Measurements from ENCODE around the gene PAN2.
A peak's percentile ranks its signal among the peaks of the same experiment; 100 is the strongest.
"Not testable (repeated sequence)": the region's sequence is repeated elsewhere in the genome, so short reads cannot be mapped to it uniquely, and the experiment has no call there.

PAN2 gene

GRCh38 chr12:56339158-56339422 lies 5.3 kb upstream of the PAN2 start:
- no peak for DNase-seq

GRCh38 chr12:56338308-56339157 lies 4.7 kb upstream of the PAN2 start, which contains the start of gene IL23A:
Gene IL23A (plus strand): TSS chr12:56338884. CDS start chr12:56339045, 161 bp downstream.
- DNase-seq = peak; percentile 72 to 86 (median 81)

- DNase-seq = no peak
Observed at GRCh38 chr12:56337753-56338251, 4.0 kb upstream of the PAN2 start.

GRCh38 chr12:56336361-56337167 lies 2.8 kb upstream of the PAN2 start:
- no peak for DNase-seq

GRCh38 chr12:56335527-56335926 lies 1.7 kb upstream of the PAN2 start:
- DNase-seq = not testable (repeated sequence)

GRCh38 chr12:56334490-56334793 lies 642 bp upstream of the PAN2 start:
- peak in 1 of 6 experiments; percentile 29 for DNase-seq

- DNase-seq = no peak
Observed at GRCh38 chr12:56333197-56333678, 562 bp downstream of the PAN2 start.

- no peak for DNase-seq
Observed at GRCh38 chr12:56332512-56333196, 1.1 kb downstream of the PAN2 start.

- no peak for DNase-seq
Observed at GRCh38 chr12:56330936-56331490, 2.8 kb downstream of the PAN2 start.

GRCh38 chr12:56326533-56326932 lies 7.3 kb downstream of the PAN2 start:
- DNase-seq = no peak

- no peak for DNase-seq
Observed at GRCh38 chr12:56326126-56326525, 7.7 kb downstream of the PAN2 start.

GRCh38 chr12:56324206-56324605 lies 9.6 kb downstream of the PAN2 start:
- no peak for DNase-seq

- DNase-seq = not testable (repeated sequence)
Observed at GRCh38 chr12:56321610-56322009, 12.2 kb downstream of the PAN2 start.

GRCh38 chr12:56321027-56321426 lies 12.8 kb downstream of the PAN2 start:
- no peak for DNase-seq

- no peak for DNase-seq
Observed at GRCh38 chr12:56317675-56318074, 16.1 kb downstream of the PAN2 start.

GRCh38 chr12:56315622-56316473 lies 18.0 kb downstream of the PAN2 start, which contains the start of gene CNPY2:
Gene CNPY2 (minus strand): TSS chr12:56315988. CDS start chr12:56315217, 771 bp downstream.
- peak; percentile 86 to 98 (median 92) for DNase-seq

GRCh38 chr12:56315249-56315621 lies 18.6 kb downstream of the PAN2 start:
- DNase-seq = no peak

- DNase-seq = no peak
Observed at GRCh38 chr12:56311003-56311402, 22.8 kb downstream of the PAN2 start.

GRCh38 chr12:56308714-56309113 lies 25.1 kb downstream of the PAN2 start:
- no peak for DNase-seq

GRCh38 chr12:56307221-56307965 lies 26.4 kb downstream of the PAN2 start:
- no peak for DNase-seq

Data from stimulated activated naive CD4-positive, alpha-beta T cell (primary cell).